Left lobe of liver (tissue), 2 donors: ENCODE results near the gene MRPS18A. TPM values are rescaled to one million over a fixed set of nuclear protein-coding genes. Genes with fewer than 3 reads are reported as not detected.
"Not testable (repeated sequence)": the region's sequence is repeated elsewhere in the genome, so short reads cannot be mapped to it uniquely, and the experiment has no call there.

Source experiments
- ATAC-seq: fragments of 200-7000 bp; cut with Tn5 transposase; one replicate; pipeline ENCODE4 v1.9.1; 2020; ENCODE audit warnings: mild to moderate bottlenecking, moderate library complexity
- DNase-seq: peaks from one replicate; pipeline ENCODE4 v3.0.0-alpha.2; 2020; ENCODE audit warnings: low spot score
- total RNA-seq: library from RNA; stranded (reverse); gene quantifications from one replicate; pipeline ENCODE4 v1.2.1, GENCODE V29; 2021
- donor health status: DM: no; HTN: no; CAD: no; lungs with moderate emphysema.
- donor health status: DM: no; HTN: yes; CAD: no.

The MRPS18A gene
- total RNA-seq, 1 donor from 2014 or later: 26.6 TPM

- ATAC-seq (no peak), DNase-seq (no peak)
Measured at GRCh38 chr6:43639984-43640800, 47.4 kb downstream of the MRPS18A start.

GRCh38 chr6:43636308-43636659, 51.3 kb downstream of the MRPS18A start:
- peak; percentile 3 for ATAC-seq
- no peak for DNase-seq

- peak; percentile 94 for ATAC-seq
Measured at GRCh38 chr6:43635387-43636307, 51.9 kb downstream of the MRPS18A start, which contains the start of gene MAD2L1BP. Gene MAD2L1BP, plus strand, starts transcription at chr6:43635840. Its CDS starts 36 bp downstream, at chr6:43635876.

GRCh38 chr6:43634702-43635303, 52.8 kb downstream of the MRPS18A start:
- no peak for DNase-seq

More at GRCh38 chr6:43635387-43636307, 51.9 kb downstream of the MRPS18A start, which contains the start of gene MAD2L1BP:
- DNase-seq: peak; percentile 88

GRCh38 chr6:43633002-43633401, 54.6 kb downstream of the MRPS18A start:
- DNase-seq, ATAC-seq: not testable (repeated sequence)

More at GRCh38 chr6:43634702-43635303, 52.8 kb downstream of the MRPS18A start:
- no peak for ATAC-seq

- DNase-seq: no peak
- no peak for ATAC-seq
Measured at GRCh38 chr6:43630980-43631619, 56.5 kb downstream of the MRPS18A start.

- DNase-seq (peak; percentile 97), ATAC-seq (peak; percentile 84)
Measured at GRCh38 chr6:43629505-43630300, 57.9 kb downstream of the MRPS18A start.

GRCh38 chr6:43629104-43629504, 58.5 kb downstream of the MRPS18A start, which contains the start of gene GTPBP2:
Gene GTPBP2, minus strand, starts transcription at chr6:43629264. Its CDS starts 102 bp downstream, at chr6:43629162.
- ATAC-seq (peak; percentile 86), DNase-seq (peak; percentile 99)

GRCh38 chr6:43628393-43629103, 59.0 kb downstream of the MRPS18A start:
- ATAC-seq (no peak), DNase-seq (peak; percentile 58)

GRCh38 chr6:43627008-43627825, 60.4 kb downstream of the MRPS18A start:
- DNase-seq: peak; percentile 62
- ATAC-seq: no peak

- no peak for ATAC-seq
- no peak for DNase-seq
Measured at GRCh38 chr6:43625393-43625992, 62.1 kb downstream of the MRPS18A start.

GRCh38 chr6:43624786-43625288, 62.8 kb downstream of the MRPS18A start:
- ATAC-seq: no peak
- no peak for DNase-seq

- DNase-seq: no peak
- no peak for ATAC-seq
Measured at GRCh38 chr6:43623880-43624785, 63.5 kb downstream of the MRPS18A start.

- ATAC-seq: no peak
- no peak for DNase-seq
Measured at GRCh38 chr6:43622541-43622940, 65.0 kb downstream of the MRPS18A start.

- DNase-seq (no peak), ATAC-seq (no peak)
Measured at GRCh38 chr6:43621836-43622180, 65.8 kb downstream of the MRPS18A start.
